NCI-H2107 (cell line): ENCODE measurements around the gene EIPR1.
A peak's percentile ranks its signal among the peaks of the same experiment; 100 is the strongest.
"Not testable (repeated sequence)": the region's sequence is repeated elsewhere in the genome, so short reads cannot be mapped to it uniquely, and the experiment has no call there.

ENCODE experiments used
- DNase-seq: peaks from one replicate; lab custom pipeline; 2025; lab: John Stamatoyannopoulos, UW

EIPR1 gene

GRCh38 chr2:3357926-3358325, 19.7 kb downstream of the EIPR1 start:
- DNase-seq, result no peak

- DNase-seq, result not testable (repeated sequence)
These were observed 20.2 kb downstream of the EIPR1 start for GRCh38 chr2:3357446-3357845.

DNA sequence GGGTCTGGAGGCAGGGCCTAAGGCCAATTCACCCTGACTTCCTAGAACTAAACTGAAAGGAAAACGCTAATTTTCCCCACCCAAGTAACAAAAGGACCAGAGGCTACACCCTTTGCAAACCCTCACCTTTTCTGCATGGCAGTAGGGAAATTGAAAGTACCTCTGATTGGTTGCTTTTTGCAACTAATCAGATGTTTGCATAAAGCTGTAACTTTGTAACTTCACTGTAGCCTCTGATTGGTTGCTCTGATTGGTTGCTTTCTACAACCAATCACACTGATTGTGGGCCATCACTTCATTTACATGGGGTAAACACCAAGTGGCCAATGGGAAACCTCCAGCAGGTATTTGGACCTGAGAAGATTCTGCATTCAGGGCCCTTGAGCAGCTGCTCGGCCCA, 20.8 kb downstream of the EIPR1 start:
- no peak for DNase-seq

DNA sequence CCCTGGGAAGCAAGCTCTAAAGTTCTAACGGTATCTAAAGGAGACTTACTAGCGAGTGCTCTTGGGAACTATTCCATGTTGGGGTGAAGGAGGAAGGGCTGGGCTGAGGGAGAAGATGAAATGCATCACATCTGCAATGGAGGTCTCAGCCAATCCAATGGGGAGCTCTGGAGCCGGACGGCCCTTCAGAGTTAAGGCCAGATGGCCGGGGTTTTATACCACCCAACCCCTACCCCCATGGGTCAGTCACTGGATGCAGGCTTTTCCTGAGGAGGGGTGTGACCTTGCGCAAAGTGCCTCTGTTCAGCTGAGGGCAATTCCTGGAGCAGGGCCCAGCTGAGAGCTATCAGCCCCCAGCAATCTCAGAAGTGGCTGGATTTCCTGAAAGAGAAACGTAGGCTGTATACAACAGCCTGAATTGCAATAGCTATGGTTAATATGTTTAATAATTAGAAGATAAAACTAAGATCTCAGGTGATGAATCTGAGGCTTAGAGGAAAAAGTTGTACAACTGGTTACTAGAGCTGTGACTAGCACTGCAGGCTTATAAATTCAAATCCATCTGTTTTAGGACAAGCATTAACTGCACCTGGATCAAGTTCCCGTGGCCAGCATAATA, 21.6 kb downstream of the EIPR1 start:
- DNase-seq, result no peak

GRCh38 chr2:3354986-3355385, 22.6 kb downstream of the EIPR1 start:
- DNase-seq, result peak; percentile 14

- DNase-seq, result peak; percentile 57
These were observed 28.4 kb downstream of the EIPR1 start for GRCh38 chr2:3349211-3349693.

DNA sequence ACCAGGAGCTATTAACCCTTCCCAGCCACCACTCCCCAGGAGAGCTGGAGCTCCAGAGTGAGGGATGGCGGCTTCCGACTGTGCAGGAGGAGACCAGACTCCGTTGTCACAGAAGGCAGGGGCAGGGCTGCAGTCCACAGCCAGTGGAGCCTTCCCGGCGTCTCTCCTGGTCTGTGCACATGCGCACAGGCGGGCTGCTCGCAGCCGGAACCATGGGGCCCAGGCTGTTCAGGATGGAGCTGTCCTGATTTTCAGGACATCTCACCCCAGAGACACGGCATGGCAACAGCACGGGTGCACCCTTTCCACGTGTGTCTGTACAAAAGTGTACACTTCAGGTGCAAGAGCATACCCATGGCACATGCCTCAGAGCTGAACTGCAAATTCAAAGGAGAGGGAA, 28.9 kb downstream of the EIPR1 start:
- DNase-seq, result no peak

DNA sequence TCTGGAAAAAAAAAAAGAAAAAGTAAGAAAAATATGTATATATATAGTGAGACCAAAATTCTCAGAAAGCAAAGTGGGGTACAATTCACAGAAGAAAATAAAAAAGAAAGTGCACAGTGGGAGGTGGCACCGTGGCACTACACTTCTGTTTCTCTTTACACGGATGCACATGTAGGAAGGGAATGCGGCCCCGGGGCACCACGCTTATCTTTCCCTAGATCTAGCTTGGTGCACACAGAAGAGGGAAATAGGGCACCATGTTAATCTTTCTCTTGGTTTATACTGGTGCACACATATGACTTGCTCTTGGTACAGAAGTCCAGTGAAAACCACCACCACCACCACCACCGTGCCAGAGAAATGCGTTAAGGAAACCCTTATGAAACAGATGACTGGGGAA, 32.0 kb downstream of the EIPR1 start:
- DNase-seq, result no peak

DNA sequence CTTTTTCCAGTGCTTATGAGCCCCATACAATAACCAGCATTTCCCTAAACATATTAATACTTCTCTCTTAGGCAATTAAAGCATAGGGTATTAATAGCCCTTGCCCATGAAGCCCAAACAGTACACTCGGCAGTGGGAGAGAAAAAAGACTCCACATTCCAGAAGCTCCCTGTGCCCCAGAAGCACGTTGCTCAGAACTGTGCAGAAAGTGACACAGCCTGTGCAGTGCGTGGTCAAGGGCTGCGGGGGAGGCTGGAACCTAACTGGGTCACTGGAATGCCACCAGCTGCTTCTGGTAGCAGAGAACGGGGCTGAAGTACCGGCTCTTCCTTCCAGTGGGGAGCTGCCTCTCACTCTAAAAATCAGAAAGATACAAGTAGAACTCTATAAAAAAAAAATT, 32.7 kb downstream of the EIPR1 start:
- no peak for DNase-seq

GRCh38 chr2:3343012-3343411, 34.6 kb downstream of the EIPR1 start:
- DNase-seq, result no peak

- no peak for DNase-seq
These were observed 35.3 kb downstream of the EIPR1 start for GRCh38 chr2:3342324-3342723.

- no peak for DNase-seq
These were observed 36.3 kb downstream of the EIPR1 start for GRCh38 chr2:3341336-3341735.

- no peak for DNase-seq
These were observed 37.5 kb downstream of the EIPR1 start for GRCh38 chr2:3340144-3340543.

- no peak for DNase-seq
These were observed 39.3 kb downstream of the EIPR1 start for GRCh38 chr2:3338340-3338739.

- no peak for DNase-seq
These were observed 40.8 kb downstream of the EIPR1 start for GRCh38 chr2:3336844-3337243.

GRCh38 chr2:3334392-3335345, 42.9 kb downstream of the EIPR1 start:
- no peak for DNase-seq

DNA sequence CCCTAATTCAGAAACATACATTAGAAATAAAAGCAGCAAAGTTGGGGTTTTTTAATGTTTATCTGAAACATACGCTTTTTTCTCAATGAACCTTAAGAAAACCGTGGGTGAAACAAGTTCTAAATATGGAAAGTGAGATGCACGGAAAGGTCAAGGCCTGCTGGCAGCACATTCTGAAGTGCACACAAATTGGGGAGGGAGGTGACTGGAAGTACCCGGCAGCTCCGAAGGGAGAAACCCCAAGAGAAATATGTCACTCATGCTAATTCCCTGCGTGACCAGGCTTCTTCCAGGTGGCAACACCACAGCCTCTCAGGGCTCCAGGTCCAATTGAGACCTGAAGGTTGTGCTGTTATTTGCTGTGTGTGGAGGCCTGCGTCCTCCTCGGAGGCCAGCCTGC, 45.5 kb downstream of the EIPR1 start:
- no peak for DNase-seq

GRCh38 chr2:3329491-3329890, 48.1 kb downstream of the EIPR1 start:
- no peak for DNase-seq

GRCh38 chr2:3326871-3327270, 50.7 kb downstream of the EIPR1 start:
- no peak for DNase-seq

DNA sequence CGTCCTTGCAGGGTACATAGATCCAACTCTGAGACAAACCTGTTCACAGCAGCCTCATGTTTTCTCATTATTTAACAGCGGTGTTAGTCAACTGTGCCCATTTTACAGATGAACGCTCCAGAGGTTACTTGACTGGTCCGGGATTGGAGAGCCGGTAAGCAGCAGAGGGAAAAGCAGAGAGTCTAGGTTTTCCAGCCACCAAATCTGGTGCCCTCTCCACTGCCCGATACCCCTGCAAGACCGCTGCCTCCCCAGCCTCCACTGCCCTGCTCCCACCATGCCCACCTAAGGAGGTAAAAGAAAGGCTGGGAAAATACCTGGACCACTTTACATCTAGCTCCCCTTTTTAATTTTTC, 51.5 kb downstream of the EIPR1 start:
- no peak for DNase-seq

- DNase-seq, result no peak
These were observed 52.0 kb downstream of the EIPR1 start for GRCh38 chr2:3325458-3326181.

DNA sequence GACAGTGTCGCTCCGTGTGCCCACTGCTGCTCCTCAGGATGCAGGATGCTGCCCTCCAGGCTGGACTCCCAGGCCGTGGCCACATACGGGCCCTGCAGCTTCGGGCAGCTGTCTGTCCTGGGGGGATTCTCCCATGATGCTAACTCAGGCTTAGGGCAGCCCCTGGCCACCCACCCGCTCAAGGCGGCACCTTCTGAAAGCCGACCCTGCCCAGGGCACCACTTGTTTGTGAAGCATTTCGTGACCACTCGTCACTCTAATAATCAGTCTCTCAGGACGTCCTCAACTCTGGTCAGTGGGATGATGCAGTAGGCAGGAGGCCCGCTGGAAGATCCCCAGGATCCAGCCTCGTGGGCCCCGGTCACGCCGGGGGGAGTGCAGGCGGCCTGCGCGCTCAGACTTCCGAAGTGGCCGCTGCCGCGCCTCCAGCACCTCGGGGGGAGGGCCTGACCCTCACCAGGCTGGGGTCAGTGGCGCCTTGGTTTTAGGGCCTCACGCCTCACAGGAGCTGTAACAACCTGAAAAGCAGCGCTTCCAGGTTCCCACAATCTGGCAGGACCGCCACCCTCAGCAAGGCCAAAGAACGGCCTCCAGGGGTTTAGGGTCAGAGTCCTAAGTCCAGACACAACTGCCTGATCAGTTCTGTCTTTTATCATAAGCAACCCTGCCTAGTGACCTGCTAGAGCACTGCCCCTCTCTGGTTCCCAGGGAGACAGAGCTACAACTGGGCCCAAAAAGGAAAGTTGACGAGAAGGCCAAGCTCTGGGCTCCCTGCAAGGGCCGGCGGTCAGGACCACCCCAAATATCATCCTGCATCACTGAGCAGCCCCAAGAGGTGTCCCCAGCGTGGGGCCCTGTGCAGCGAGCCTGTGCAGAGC, 53.0 kb downstream of the EIPR1 start:
- DNase-seq, result no peak
